OCI-LY1 (cell line): Measurements from ENCODE around the gene STAM.
A peak's percentile ranks its signal among the peaks of the same experiment; 100 is the strongest.

ENCODE experiments used
- H2AFZ ChIP-seq: fragments of 200-600 bp; sonication (generic), shearing (Covaris generic); 2 replicates; pipeline ENCODE4 v1.6.0; 2014; ENCODE audit warnings: antibody characterized with exemption, mild to moderate bottlenecking, low read length
- H3F3A ChIP-seq: fragments of 200-600 bp; sonication (generic), shearing (Covaris generic); 2 replicates; pipeline ENCODE4 v1.6.0; 2014; ENCODE audit warnings: mild to moderate bottlenecking, antibody characterized with exemption, low read length, moderate library complexity; ENCODE audit not compliant: insufficient read depth
- H3K27ac ChIP-seq: fragments of 200-600 bp; sonication (generic); 2 replicates; pipeline ENCODE4 v1.5.1; 2014; ENCODE audit warnings: low read length, mixed run types, mild to moderate bottlenecking, low read depth; ENCODE audit not compliant: poor library complexity, severe bottlenecking
- H3K27me3 ChIP-seq: fragments of 200-600 bp; sonication (generic); 2 replicates; pipeline ENCODE4 v1.6.0; 2014; ENCODE audit warnings: antibody characterized with exemption, mild to moderate bottlenecking, low read length, moderate library complexity; ENCODE audit not compliant: insufficient read depth
- H3K36me3 ChIP-seq: fragments of 200-600 bp; sonication (generic); 2 replicates; pipeline ENCODE4 v1.6.1; 2014; ENCODE audit warnings: mild to moderate bottlenecking, antibody characterized with exemption, low read length, moderate library complexity, mixed read lengths; ENCODE audit not compliant: insufficient read depth
- H3K4me1 ChIP-seq: fragments of 200-600 bp; sonication (generic); 2 replicates; pipeline ENCODE4 v1.5.1; 2014; ENCODE audit warnings: mild to moderate bottlenecking, low read length, moderate library complexity; ENCODE audit not compliant: insufficient read depth, severe bottlenecking
- H3K4me2 ChIP-seq: fragments of 200-600 bp; sonication (generic), shearing (Covaris generic); 2 replicates; pipeline ENCODE4 v1.6.1; 2014; ENCODE audit warnings: low read length
- H3K4me3 ChIP-seq: fragments of 200-600 bp; sonication (generic); 2 replicates; pipeline ENCODE4 v1.5.1; 2014; ENCODE audit warnings: low read length, low read depth, mild to moderate bottlenecking, mixed read lengths; ENCODE audit not compliant: poor library complexity, severe bottlenecking
- H3K79me2 ChIP-seq: fragments of 200-600 bp; shearing (Covaris generic); 2 replicates; pipeline ENCODE4 v1.6.1; 2016; ENCODE audit warnings: mixed run types, low read length, mixed read lengths; ENCODE audit not compliant: insufficient read depth
- H3K9ac ChIP-seq: fragments of 200-600 bp; sonication (generic), shearing (Covaris generic); 2 replicates; pipeline ENCODE4 v1.6.1; 2014; ENCODE audit warnings: mild to moderate bottlenecking, low read length, mixed read lengths
- H3K9me2 ChIP-seq: fragments of 200-600 bp; sonication (generic), shearing (Covaris generic); 2 replicates; pipeline ENCODE4 v1.6.1; 2014; ENCODE audit warnings: low read depth, mild to moderate bottlenecking, low read length, mixed read lengths
- H3K9me3 ChIP-seq: fragments of 200-600 bp; shearing (Covaris generic); 2 replicates; pipeline ENCODE4 v1.6.1; 2014; ENCODE audit warnings: low read length, mixed read lengths
- H4K20me1 ChIP-seq: fragments of 200-600 bp; sonication (generic), shearing (Covaris generic); 2 replicates; pipeline ENCODE4 v1.6.0; 2016; ENCODE audit warnings: mild to moderate bottlenecking, low read length; ENCODE audit not compliant: insufficient read depth
- CTCF ChIP-seq: fragments of 200-600 bp; sonication (generic), shearing (Covaris generic); IDR thresholded peaks from 2 replicates; pipeline ENCODE4 v1.5.1; 2017; ENCODE audit warnings: mild to moderate bottlenecking, antibody characterized with exemption, low read length, moderate library complexity, mixed read lengths
- EZH2 ChIP-seq: fragments of 200-600 bp; sonication (generic), shearing (Covaris generic); IDR thresholded peaks from 2 replicates; pipeline ENCODE4 v1.8.0; 2017; ENCODE audit warnings: borderline replicate concordance, mixed run types, mild to moderate bottlenecking, antibody characterized with exemption, low read length, moderate library complexity, mixed read lengths

STAM gene

GRCh38 chr10:17735166-17735941 is 91.4 kb downstream of the STAM start:
- Histone ChIP-seq H3F3A (no peaks in the 10 kb centered on the region), H3K27ac (no peak overlapping the region), H2AFZ (no peak overlapping the region), H3K9me2 (no peaks in the 10 kb centered on the region), H4K20me1 (no peaks in the 10 kb centered on the region), H3K27me3 (no peaks in the 10 kb centered on the region), H3K9ac (no peak overlapping the region), H3K4me2 (no peak overlapping the region), H3K79me2 (no peaks in the 10 kb centered on the region), H3K4me3 (no peak overlapping the region), H3K9me3 (no peaks in the 10 kb centered on the region), H3K36me3 (no peaks in the 10 kb centered on the region), H3K4me1 (no peaks in the 10 kb centered on the region)
- TF ChIP-seq EZH2 (no peak), CTCF (no peak)

GRCh38 chr10:17736223-17736622 is 92.3 kb downstream of the STAM start:
- H3K36me3 ChIP-seq, result no peaks in the 10 kb centered on the region
- no peaks in the 10 kb centered on the region for H3K27me3 ChIP-seq
- H3F3A ChIP-seq, result no peaks in the 10 kb centered on the region
- no peak overlapping the region for H3K4me3 ChIP-seq
- no peaks in the 10 kb centered on the region for H3K79me2 ChIP-seq
- H3K9me3 ChIP-seq, result no peaks in the 10 kb centered on the region
- H3K9me2 ChIP-seq, result no peaks in the 10 kb centered on the region
- TF ChIP-seq EZH2, result no peak
- peak; percentile 39; the same call in 1 of the 2 replicates for TF ChIP-seq CTCF
- H3K4me1 ChIP-seq, result no peaks in the 10 kb centered on the region
- H3K27ac ChIP-seq, result no peak overlapping the region
- H2AFZ ChIP-seq, result no peak overlapping the region
- H3K9ac ChIP-seq, result no peak overlapping the region
- H3K4me2 ChIP-seq, result no peak overlapping the region
- no peaks in the 10 kb centered on the region for H4K20me1 ChIP-seq

GRCh38 chr10:17737027-17737965 is 93.3 kb downstream of the STAM start:
- peak; percentile 67 for TF ChIP-seq CTCF
- no peak for TF ChIP-seq EZH2

More at GRCh38 chr10:17737027-17737965, 93.3 kb downstream of the STAM start:
- Histone ChIP-seq H4K20me1 (no peaks in the 10 kb centered on the region), H3F3A (no peaks in the 10 kb centered on the region), H3K4me1 (no peaks in the 10 kb centered on the region), H3K9ac (no peak overlapping the region), H3K27me3 (no peaks in the 10 kb centered on the region), H3K4me2 (no peak overlapping the region), H3K79me2 (no peaks in the 10 kb centered on the region), H3K9me3 (no peaks in the 10 kb centered on the region), H2AFZ (no peak overlapping the region), H3K4me3 (no peak overlapping the region), H3K9me2 (no peaks in the 10 kb centered on the region), H3K36me3 (no peaks in the 10 kb centered on the region), H3K27ac (no peak overlapping the region)
